A204.1 (cell line): ENCODE data around the gene ZNF350.
"Not testable (repeated sequence)": the region's sequence is repeated elsewhere in the genome, so short reads cannot be mapped to it uniquely, and the experiment has no call there.

ENCODE experiments used
- FAIRE-seq: peaks from 2 replicates; lab custom pipeline; 2012; peaks lifted over from hg19 to GRCh38; lab: Jason Lieb, UNC

Gene ZNF350

DNA sequence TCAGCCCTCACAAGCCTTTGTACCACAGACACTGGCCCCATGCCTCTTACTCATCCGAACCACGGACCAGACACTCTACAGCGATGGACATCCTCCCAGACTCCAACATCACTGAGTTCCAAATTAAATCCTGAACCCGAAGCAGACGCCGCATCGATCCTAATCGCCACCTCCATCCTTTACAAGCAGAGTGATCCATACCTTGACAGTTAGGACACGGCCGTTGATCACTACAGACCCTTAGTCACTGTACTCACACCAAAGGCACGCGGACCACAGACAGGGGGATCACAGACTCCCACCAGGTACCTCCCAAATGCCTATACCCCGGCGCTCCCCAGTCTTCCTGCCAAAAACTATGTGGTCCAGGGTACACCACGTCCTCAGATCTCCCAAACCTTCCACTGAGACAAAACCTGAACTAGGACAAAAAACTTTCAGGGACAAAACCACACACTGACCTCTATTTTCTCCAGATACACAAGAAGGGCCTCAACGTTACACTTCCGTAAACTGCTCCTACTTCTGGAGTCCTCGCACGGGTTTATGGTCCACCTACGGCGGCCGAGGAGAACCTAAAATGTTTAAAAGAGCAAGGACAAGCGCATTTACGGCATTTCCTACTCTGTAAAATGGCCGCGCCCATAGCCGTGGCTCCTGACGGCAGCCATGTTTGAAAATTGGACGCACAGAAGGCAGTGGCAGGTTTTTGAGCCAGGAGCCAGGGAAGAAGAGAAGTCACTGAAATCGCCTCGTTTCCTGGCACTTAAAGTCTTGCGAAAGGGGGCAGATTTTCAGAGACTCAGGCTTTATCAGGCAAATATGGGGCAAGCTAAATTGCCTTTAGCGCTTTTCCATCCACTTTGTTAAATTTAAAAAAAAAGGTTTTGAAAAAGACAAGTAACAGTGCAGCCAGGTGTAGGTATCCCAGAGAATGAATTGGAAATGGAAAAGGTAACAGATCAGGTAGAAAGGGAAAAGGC lies at the start of gene ZNF350:
Gene ZNF350 (minus strand): TSS at position 532 of the 983 bp plus-strand sequence. CDS start 12,480 bp downstream, outside the sequence.
- peak; percentile 44 for FAIRE-seq

DNA sequence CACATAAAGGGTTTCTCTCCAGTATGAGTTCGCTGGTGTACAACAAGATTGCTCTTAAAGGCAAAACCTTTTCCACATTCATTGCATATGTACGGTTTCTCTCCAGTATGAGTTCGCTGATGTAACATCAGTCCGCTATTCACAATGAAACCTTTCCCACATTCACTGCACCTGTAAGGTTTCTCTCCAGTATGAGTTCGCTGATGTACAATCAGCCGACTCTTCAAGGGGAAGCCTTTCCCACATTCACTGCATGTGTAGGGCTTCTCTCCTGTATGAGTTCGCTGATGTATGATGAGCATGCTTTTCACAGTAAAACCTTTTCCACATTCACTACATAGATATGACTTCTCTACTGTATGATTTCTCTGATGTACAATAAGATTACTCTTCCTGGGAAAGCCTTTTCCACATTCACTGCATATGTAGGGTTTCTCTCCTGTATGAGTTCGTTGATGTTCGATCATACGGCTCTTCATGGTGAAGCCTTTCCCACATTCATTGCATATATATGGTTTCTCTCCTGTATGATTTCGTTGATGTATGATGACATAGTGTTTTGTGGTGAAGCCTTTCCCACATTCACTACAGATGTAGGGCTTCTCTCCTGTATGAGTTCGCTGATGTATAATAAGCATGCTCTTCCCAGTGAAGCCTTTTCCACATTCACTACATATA lies 47.5 kb upstream of the ZNF350 start:
- FAIRE-seq: no peak

DNA sequence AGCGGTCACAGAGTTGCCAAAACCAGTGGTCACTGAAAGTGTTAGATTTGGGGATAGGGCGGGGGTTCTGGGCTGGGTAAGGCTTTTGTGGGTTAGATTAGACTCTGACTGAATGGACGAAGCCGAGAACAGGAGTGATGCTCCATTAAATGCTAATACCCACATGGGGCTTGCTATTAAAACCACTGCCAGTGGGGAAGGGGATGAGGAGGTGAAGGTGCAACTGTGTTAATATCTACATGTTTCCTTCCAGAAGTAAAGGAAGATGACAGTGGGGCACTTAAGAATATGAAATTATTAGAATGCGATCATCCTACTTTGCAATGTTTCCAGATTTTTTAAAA lies 42.1 kb upstream of the ZNF350 start:
- FAIRE-seq: no peak

DNA sequence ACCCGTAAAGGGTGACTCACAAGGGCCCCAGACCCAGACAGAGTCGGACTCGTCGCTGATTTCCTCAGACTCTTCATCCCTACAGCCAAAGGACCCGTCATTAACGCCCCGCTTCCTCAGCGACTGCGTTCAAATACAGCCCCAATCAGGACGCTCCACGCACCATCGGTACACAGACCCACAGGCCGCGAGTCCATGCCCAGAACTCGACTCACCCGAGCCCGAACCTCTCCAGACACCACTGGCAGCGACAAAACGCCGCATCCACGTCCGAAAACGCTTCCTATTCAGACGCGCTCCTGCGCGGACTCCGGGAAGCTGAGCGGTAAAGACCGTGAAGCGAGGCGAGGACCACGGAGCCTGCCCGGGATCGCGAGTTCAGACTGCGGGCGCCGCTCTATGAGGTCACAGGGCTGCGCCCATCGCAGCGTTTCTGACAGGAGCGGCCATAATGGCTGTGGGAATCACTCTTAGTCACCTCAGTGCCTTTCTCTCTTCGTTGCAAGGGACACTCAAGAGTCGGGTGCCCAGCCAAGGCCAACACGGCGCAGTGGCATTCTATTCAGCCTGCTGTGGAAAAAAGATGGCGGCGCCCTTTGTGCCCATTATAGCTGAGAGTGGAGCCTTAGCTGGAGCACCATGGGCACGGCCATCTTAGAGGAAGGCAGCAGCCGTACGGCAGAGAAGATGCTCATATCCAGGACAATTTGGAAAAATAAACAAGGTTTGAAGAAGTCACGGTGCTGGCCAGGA lies 41.6 kb upstream of the ZNF350 start, which contains the start of gene ZNF614:
Gene ZNF614 (minus strand): TSS at position 353 of the 753 bp plus-strand sequence. CDS start 2,634 bp downstream, outside the sequence.
- FAIRE-seq: peak; percentile 27

DNA sequence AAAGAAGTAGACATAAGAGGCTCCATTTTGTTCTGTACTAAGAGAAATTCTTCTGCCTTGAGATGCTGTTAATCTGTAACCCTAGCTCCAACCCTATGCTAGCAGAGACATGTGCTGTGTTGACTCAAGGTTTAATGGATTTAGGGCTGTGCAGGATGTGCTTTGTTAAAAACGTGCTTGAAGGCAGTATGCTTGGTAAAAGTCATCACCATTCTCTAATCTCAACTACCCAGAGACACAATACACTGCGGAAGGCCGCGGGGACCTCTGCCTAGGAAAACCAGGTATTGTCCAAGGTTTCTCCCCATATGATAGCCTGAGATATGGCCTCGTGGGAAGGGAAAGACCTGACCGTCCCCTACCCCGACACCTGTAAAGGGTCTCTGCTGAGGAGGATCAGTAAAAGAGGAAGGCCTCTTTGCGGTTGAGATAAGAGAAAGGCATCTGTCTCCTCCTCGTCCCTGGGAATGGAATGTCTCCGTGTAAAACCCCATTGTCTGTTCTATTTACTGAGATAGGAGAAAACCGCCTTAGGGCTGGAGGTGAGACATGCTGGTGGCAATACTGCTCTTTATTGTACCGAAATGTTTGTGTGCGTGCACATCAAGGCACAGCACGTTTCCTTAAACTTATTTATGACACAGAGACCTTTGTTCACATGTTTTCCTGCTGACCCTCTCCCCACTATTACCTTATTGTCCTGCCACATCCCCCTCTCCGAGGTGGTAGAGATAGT lies 39.8 kb upstream of the ZNF350 start:
- FAIRE-seq: not testable (repeated sequence)

DNA sequence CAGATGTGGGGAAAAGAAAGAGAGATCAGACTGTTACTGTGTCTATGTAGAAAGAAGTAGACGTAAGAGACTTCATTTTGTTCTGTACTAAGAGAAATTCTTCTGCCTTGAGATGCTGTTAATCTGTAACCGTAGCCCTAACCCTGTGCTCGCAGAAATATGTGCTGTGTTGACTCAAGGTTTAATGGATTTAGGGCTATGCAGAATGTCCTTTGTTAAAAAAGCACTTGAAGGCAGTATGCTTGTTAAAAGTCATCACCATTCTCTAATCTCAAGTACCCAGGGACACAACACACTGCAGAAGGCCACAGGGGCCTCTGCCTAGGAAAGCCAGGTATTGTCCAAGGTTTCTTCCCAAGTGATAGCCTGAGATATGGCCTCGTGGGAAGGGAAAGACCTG lies 37.8 kb upstream of the ZNF350 start:
- FAIRE-seq: not testable (repeated sequence)

DNA sequence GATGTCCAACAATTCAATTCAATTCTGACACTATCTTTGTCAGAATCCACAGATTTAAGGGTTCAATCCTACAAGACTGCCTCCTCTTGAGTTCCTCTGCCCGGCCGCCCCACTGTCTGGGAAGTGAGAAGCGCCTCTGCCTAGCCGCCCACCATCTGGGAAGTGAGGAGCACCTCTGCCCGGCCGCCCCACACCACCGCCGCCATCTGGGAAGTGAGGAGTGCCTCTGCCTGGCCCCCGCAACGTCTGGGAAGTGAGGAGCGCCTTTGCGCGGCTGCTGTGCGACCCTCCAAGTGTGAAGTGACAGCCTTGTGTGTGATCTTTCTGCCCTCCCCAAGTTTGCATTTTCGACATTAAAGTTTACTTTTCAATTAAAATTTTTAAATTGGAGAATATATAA lies 35.6 kb upstream of the ZNF350 start:
- FAIRE-seq: no peak

DNA sequence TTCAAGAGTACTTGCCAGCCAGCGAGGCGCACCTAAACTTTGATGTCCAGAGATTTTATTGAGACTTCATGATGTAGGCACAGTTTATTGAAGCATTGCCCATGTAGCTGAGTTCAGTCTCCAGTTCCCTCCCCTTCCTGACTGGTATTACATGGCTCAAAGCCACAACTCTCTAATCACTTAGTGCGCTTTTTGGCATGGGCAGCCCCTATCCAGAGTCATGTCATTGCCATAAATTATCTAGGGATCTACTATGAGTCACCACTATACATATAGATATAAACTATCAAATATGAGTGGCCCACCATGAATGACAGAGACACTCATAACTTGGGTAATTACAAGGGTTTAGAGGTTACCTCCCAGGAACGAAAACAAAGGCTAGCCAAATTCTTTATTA lies 33.9 kb upstream of the ZNF350 start:
- FAIRE-seq: no peak

DNA sequence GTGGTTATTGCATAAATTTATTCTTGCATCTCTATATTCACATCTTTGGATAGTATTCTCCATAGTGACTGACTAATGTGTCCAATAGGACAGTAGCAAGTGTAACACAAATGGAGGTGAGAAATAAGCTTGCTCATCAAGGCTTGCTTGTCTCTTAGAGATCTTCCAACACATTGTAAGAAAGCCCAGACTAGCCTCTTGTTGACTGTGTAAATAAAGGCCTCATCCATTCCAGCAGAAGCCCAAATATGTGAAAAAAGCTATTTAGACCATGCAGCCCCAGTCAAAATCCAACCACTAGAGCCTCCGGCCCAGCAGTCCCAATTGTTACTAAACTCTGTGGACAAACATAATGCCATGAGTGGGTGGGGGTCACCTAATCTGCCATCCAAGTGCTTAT lies 24.0 kb upstream of the ZNF350 start:
- no peak for FAIRE-seq

DNA sequence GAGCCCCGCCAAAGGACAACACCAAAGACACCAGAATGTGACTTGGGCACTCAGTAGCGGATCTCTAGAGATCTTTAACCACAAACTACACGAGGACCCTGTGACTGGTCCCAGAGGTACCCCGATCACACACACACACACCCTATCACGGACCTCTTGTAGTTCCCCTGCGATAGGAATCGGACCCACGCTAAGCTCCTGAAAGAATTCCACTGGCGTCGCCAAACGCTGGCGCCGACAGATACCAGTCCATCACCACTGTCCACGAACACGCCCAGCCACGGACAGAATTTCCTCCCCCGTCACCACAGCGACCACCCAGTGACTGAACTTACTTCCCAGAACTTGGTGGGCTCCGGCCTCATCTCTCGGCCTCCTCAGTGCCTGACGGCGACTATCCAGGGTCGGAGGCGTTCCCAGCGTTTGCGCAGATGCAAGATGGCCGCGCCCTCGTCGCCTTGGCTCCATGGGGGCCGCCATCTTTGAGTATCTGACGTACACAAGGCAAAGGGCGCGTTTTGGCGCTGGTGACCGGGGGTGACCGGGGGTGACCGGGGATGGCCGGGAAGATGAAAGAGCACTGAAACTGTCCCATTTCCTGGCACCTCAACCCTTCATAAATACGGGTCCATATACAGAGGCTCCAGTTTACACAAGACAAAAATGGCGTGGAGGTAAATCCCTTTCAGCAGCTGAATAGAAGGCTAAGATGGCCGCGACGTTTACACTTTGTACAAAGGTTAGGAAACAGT lies 21.3 kb upstream of the ZNF350 start, which contains the start of gene ZNF615:
Gene ZNF615 (minus strand): TSS at position 406 of the 752 bp plus-strand sequence. CDS start 4,500 bp downstream, outside the sequence.
- FAIRE-seq: no peak

DNA sequence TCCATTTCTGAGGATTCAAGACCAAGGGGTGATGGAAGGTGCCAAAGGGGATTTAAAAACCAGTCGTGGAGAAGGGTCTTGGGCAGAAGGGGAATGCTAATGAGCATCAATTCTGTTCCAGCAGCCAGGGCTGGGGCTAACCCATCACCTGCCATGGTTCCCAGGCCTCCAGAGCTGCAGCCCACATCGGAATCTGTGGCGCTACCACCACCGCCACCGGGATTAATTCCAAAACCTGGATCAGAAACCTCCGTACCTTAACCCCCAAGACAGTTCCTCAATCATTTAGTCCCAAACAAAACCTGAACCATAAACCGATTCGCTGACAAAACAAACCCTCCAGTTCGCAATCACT lies 20.8 kb upstream of the ZNF350 start:
- FAIRE-seq: no peak

DNA sequence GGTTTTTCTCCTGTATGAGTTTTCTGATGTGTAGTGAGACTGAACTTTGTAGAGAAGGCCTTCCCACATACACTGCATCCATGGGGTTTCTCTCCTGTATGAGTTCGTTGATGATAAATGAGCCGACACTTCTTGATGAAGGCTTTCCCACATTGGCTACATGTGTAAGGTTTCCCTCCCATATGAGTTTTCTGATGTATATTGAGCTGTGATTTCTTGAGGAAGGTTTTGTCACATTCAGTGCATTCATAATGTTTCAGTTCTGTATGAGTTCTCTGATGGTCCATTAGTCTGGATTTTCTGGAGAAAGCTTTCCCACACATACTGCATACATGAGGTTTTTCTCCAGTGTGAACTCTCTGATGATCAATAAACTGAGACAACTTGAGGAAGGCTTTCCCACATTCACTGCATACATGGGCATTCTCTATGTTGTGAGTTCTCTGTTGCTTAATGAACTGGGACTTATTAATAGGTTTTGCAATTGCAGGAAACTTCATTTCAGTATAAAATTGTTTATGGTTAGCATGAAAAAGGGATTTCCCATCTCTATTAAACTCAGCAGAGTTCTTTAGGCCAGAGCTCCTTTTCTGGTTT lies 7.5 kb upstream of the ZNF350 start:
- no peak for FAIRE-seq

DNA sequence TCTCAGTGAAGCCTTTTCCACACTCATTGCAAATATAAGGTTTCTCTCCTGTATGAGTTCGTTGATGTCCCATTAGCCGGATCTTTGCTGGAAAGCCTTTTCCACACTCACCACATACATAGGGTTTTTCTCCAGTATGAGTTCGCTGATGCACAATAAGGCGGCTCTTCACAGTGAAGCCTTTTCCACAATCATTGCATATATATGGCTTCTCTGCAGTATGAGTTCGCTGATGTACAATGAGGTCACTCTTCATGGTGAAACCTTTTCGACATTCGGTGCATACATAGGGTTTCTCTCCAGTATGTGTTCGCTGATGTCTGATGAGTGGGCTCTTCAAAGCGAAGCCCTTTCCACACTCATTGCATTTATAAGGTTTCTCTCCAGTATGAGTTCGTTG lies 6.8 kb upstream of the ZNF350 start:
- FAIRE-seq: no peak

DNA sequence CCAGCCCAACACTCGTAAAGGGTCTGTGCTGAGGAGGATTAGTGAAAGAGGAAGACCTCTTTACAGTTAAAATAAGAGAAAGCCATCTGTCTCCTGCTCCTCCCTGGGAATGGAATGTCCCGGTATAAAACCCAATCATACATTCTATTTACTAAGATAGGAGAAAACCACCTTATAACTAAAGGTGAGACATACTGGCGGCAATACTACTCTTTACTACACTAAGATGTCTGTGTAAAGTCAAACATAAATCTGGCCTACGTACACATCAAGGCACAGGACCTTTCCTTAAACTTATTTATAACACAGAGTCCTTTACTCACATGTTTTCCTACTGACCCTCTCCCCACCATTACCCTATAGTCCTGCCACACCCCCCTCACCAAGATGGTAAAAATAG lies 3.3 kb downstream of the ZNF350 start:
- FAIRE-seq: no peak

DNA sequence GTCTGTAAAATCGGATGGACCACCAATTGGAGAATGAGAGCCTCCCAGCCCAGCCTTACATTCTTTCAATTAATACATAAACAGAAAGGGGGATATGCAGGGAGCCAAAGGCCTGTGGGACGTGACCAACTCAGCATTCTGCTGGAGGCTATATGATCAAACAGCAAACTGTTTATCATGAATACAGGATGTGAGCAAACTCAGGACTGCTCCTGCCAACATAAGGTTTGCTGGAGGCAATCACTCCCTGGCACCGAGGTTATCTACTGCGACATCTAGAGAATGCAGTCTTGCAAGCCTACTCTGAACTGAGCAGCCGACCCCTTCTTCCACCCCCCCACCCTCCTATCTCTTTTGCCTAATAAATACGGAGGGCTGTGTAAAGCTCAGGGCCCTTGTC lies 5.7 kb downstream of the ZNF350 start:
- not testable (repeated sequence) for FAIRE-seq

DNA sequence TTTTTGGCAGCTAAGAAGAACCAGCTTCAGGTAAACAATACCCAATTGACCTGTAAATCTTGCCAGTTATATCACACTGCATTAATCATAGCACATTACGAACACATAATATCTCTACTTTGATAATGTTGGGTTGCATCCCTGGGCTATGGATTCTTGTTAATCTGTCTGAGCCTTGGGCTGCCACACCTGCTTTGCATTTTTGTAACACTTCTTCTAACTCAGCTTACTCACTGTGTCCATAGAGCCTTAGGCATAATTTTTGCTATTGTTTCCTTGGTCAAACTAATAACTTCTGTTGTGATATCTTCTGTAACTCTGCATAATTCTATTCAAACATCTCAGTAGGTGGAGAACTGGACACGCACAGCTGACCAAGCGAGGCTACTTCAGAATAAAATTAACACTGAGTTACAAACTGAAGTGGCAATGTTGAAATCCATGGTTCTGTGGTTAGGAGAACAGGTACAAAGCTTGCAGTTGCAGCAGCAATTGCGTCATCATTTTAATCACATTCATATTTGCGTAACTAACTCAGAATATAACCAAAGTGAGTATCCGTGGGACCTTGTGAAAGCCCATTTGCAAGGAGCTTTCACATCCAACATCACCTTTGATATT lies 6.4 kb downstream of the ZNF350 start:
- FAIRE-seq: no peak

DNA sequence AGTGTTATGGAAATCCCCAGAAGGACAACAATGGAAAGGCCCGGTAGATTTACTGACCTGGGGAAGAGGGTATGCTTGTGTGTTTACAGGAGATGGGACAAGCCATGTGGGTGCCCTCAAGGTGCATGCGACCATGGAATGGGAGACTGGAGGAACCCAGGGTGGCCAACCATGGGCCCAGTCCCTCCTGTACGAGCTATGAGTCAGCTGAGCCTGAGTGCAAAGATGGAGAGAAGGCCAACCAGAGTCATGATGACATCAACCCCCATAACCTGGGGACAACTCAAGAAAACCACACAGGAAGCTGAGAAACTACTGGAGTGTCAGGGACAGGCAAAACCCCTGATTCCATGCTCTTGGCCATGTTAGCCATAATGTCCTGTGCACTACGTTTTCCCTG lies 7.8 kb downstream of the ZNF350 start:
- no peak for FAIRE-seq

DNA sequence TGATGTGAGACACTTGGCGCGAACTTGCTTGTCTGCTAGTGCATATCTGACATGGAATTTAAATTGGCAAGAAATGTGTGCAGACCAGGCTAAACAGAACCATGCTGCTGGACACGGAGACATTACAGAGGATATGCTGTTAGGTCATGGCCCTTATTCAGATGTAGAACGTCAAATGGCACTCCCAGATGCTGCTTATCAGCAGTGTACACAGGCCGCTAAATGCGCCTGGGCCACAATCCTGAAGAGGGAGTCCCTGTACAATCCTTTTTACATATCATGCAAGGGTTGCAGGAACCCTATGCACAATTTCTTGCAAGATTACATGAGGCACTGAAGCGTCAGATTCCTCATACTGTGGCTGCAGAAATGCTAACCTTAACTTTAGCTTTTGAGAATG lies 9.3 kb downstream of the ZNF350 start:
- FAIRE-seq: no peak

DNA sequence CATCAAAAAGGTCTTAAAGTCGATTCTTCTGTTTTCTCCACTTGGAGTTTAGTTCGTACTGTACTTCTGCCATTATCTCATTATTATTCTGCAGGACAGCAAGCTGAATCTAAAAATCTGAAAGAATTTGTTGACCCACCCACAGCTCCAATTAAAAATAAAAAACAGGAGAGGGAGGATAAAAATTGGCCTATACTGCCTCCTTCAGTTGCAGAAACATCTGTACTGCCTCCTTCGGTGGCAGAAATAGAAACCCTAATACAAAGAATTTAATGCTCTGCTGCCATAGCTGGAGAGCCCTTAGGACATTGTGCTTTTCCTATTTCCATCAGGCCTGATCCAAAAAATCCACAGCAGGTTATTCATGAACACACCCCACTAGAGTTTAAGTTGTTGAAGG lies 9.8 kb downstream of the ZNF350 start:
- no peak for FAIRE-seq

DNA sequence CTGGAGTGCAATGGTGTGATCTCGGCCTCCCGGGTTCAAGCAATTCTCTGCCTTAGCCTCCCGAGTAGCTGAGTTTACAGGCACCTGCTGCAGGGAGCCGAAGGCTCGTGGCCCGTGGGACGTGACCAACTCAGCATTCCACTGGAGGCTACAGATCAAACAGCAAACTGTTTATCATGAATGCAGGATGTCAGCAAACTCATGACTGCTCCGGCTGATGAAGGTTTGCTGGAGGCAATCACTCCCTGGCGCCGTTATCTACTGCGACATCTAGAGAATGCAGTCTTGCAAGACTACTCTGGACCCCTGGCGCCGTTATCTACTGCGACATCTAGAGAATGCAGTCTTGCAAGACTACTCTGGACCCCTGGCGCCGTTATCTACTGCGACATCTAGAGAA lies 10.9 kb downstream of the ZNF350 start:
- FAIRE-seq: not testable (repeated sequence)
